Measurements from ENCODE around the gene WDR82.

WDR82 gene

DNA sequence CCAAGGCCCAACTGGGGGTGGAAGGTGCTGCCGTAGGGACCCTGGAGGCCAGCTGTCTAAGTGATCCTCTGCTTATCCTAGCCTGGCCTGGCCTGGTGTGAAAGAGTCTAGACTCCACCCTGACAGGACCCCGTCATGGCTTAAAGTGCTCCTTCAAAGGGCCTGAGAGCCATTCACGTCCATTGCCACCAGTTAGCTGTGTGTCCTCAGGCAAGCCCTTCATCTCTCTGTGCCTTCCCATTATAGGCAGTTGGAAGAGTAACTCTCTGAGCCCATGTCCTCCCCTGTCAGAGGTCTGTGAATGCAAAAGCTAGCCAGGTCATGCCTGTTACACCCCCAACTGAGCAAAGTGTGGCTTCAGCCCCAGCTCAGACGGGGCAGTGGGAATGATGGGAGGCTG, 28.5 kb upstream of the WDR82 start:
- DNase-seq, result no peak

DNA sequence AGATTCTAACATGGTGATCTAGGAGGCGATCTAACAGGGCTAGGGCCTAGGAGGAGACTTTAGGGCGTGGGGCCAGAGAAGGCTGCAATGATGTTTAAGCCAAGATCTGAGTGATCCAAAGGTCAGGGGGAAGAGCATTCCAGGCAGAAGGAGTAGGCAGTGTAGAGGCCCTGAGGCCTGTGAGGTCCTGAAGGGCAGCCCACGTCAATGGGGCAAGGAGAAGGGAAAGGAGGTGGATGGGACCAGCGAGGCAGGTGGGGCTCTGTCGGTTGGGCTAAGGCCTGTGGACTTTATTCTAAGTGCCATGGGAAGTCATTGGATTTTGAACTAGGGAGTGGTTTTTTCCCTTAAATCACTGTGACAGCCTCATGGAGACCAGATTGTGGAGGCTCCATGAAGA, 27.5 kb upstream of the WDR82 start:
- no peak for DNase-seq

DNA sequence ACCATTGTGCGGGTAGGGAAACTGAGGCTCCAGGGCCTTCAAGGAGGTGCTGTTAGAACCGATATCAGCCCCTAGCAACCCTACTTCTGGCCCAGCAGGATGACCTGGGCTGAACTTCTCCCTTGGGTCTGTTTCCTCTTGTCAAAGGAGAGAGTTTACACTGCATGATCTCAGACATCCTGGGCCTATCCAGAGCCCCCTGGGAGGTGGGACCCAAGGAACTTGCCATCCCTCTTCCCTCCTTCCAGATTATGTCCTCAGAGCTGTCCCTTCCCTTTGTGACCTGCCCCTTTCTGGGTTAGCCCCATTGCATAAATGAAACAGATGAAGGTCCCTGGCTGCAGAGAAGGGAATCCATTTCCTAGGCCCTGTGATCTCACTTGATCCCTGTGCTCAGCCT, 25.4 kb upstream of the WDR82 start:
- no peak for DNase-seq

DNA sequence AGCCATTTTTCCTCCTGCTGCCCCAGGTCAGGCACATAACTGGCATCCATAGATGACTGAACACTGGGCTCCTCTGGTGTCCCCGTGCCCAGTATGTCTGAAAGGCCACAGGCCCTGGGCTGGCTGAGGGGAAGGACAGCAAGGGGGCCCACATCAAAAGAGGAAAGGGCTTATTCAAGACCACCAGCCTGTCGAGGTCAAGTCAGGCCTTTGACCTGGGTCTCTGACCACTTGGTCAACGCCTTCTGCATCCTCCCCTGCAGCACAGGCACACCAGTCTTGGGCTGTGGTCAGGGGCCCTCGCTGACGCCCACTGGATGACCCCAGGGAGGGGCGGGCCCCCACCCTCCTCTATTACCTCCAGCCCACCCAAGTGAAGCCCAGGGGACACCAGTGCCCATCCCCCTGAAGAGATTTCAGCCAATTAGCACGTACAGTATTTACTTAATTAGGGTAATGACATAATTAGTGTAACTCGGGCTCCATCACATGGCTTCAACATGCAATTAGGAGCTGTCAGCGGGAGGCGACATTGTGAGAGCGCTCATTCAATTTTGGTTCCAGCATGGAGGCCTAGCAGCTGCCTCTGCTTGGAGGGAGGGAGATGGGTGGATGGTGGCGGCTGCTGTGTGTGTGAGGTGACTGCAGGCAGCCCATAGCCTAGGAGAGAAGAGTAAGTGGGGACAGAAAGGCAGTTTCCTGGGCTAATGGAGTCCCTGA, 24.1 kb upstream of the WDR82 start:
- DNase-seq, result no peak

DNA sequence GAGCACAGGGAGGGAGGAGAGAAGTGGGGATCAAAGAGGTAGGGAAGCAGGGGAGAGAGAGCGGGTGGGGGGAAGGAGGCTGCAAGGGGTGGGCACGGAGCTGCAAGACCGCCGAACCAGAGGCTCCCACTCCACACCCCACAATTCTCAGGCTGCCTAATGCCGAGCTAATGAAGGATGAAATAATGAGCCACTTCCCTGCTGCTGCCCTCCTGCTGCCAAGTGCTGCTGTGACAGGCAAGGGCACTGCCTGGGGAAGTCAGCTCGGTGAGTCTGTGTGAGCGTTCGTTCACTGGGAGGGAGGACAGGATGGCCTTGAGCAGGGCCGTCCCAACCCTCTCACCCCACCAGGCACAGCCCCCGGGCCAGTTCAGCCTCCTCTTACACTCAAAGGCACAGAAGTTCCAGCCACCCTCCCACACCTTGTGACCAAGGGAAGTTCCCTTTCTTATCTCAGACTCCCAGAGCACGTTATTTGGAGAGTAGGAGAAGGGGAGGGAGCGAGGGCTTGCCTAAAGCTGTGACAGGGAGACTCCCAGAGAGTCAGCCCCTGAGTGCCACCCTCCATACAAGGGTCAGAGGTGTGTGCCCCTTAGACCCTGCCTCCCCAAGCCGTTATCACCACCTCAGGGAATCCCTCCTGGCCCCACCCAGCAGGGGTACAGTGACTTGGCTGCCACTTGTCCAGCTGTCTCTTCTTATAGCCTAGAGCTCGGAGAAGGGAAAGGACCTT, 21.6 kb upstream of the WDR82 start:
- DNase-seq, result peak; percentile 37

DNA sequence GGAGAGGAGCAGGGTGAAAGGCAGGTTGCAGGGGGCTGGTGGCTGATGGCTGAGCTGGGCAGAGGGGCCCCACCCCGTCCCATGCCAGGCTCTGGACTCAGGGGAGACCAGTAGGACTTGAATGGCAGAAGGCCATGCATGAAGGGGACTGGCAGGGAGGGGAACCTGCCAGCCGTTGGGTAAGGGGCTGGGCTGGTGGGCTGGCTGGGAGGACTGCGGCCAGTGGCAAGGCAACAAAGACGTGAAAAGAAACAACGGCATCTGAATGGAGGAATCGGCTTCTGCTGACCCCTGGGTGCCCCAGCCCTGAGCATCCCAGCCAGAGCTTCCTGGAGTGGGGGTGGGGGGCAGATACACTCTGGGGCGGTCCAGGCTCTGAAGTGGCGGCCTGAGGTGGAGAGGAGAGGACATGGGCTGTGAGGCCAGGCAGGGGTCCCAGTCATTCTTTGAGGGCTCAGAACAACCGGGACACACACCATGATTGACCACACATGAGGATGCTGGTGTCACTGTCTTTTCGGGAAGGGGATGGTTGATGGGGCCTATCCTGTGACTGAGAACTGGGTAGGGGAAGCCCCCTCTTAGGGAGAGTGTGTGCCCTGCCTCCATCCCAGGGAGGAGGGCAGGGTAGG, 20.9 kb upstream of the WDR82 start:
- DNase-seq, result no peak

DNA sequence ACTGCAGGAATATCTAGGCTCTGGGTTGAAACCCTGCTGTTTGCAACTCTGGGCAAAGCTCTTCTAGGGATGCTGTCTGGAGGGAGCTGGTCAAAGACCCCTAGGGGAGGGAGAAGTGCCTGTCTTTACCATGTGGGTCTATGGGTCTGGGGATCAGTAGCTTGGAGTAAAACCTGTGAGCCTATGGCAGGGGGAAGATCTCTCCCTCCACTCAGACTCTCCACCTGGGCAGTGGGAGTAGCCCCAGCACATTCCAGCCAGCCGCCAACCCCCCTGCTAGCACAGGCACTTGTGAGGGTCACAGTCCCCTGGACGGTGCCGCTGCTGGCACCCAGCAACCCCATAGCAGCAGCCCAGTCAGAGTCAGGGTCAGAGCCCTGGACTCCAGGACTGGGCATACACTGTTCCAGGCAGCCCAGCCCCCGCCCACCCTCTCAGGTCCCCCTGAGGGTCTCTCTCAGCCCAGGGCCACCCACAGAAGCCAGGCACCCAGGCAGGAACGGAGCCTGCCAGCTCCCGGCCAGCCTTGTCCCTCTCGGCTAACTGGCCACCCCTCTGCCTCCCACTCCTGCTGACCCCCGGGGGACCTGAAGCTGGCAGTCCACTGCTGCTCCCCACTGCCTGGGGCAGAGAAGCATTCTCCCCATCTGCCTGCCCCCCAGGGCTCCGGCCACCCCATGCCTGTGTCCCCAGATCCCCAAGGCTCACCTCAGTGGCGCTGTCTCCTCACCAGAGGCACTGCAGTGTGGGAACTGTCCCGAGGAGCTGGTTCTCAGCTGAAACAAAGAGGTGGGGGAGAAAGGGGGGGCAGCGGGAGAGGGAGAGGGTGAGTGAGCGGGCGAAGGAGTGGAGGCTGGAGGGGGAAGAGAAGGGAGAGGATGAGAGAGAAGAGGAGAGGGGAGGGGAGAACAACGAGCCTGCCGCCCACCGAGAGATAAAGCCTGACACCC, 20.0 kb upstream of the WDR82 start:
- no peak for DNase-seq

DNA sequence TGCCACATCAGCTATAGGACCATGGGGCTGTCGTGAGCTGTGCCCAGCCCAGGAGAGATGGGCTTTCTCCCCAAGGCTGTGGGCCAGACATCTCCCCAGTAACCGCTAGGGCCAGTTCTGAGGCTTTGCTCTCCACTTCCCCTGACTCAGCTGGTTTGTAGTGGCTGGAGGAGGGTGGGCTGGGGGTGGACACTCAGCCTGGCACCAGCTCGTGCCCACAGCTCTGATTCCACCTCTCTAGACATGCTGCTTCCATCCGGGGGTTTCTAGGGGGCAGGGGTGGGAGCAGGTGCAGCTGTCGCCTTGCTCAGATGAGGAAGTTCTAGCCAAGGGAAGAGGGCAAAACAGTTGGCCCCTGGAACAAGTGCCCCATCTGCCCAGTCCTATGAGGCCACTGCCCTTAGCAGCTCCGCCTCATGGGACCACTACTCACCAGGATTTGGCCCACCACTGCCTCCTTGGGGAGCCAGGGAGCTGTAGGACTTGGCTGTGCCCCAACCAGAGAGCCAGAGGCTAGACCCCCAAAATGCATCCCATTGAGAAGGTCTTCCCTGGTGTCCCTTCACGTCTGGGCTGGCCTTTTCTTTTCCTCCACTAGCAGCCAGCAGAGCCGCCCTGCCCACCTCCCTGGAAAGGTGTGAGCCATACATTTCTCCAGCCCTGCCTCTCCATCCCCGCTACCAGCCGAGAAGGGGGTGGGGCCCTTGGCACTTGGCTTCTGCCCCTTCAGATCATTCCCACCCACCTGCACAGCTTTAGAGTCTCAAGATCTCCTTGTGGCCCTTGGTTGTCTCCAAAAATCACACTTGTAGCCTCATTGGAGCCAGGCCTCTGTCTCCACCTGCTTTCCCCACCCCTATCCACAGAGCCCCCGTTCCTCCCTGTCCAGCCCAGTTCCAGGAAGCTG, 19.0 kb upstream of the WDR82 start:
- no peak for DNase-seq

DNA sequence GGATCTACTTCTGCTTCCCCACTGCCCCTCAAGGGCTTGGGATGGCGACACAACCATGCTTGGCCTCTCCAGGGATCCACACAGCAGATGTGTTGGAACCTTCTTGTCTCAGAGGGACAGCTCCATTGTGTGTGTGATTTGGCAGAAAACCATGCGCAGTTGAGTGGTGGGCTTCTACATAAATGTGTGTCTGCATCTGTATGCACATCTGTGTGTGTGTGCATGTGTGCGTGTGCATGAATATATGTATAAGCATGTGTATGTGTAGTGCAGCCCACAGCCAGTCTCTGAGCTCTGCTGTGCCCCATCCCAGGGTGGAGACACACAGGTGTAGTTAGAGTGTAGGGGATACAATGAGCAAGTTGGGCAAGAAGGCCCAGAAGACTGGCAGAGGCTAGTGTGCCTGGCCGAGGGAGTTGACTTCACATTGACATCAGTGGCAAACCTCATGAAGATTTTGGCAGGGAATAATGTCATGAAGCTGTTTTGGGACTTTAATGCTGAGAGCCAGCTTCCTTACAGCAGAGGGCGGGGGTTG, 17.3 kb upstream of the WDR82 start:
- DNase-seq, result no peak

DNA sequence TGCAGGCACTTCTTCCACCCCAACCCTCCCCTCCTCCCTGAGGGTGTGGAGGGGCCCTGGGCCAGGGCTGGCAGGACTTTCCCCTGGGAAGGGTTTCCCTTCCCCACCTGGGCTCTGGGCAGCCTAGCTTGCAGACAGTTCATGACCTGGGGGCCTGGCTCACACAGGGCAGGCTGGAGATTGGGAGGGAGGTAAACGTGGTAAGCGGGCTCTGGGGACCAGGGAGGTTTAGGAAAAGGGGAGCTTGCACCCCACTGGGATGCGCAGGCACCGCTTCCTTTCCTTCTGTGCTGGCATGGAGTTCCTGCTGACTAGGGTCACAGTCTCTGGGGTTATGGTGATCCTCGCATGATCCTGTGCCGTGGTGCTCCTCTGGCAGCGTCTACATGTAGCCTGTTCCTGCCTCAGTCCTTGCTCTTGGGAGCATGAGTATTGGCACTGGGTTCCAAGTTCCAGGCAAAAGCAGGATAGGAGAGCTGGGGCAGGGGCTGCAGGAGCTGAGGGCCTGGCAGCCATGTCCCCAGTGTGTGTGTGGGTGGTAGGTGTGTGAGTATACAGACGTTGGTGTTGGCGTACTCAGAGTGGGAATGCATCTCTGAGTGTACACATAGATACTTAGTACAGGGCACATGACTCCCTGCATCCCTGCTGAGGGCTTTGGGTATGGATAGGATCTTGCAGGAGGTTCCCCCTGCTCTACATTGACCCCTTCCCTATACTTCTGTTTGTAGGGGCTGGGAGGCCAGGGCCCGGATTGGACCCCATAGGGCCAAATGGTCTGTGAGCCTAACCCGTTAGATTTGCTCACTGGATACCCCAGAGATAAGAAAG, 16.1 kb upstream of the WDR82 start:
- DNase-seq, result no peak

DNA sequence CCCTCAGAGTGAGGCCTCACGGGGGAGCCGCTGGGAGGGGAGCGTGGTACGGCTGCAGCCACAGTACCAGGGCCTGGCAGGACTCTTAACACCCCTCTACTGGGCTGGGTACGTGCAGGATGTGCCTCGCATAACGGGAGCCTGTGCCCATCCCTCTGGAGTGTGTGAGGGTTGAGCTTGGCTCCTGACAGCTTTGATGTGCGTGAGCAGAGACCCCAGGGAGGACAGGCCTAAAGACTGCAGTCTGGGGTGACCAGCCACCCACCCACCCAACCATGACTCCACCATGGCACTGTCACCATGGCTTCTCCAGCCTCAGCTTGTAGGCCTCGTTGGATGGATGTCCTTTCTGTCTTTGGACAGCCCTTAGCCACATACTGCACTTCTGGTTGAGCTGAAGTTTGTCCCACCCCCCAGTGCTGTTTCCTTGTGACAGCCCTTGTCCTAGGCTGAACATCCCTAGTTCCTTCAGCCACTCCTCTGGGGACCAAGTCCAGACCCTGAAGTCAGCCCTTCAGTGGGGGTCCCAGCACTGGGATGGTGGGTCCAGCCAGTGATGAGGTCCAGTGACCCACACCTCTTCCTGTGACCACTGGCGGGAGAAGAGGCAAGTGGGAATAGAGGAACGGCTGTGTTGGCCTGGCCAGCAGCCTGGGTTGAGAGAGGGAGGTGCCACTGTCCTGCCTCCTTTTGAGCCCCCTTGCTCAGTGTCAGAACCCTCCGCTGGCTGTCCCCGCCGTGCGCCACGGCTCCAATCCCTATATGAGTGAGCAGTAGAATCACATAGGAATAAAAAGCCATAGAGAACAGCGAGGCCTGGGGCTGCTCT, 15.3 kb upstream of the WDR82 start:
- no peak for DNase-seq

DNA sequence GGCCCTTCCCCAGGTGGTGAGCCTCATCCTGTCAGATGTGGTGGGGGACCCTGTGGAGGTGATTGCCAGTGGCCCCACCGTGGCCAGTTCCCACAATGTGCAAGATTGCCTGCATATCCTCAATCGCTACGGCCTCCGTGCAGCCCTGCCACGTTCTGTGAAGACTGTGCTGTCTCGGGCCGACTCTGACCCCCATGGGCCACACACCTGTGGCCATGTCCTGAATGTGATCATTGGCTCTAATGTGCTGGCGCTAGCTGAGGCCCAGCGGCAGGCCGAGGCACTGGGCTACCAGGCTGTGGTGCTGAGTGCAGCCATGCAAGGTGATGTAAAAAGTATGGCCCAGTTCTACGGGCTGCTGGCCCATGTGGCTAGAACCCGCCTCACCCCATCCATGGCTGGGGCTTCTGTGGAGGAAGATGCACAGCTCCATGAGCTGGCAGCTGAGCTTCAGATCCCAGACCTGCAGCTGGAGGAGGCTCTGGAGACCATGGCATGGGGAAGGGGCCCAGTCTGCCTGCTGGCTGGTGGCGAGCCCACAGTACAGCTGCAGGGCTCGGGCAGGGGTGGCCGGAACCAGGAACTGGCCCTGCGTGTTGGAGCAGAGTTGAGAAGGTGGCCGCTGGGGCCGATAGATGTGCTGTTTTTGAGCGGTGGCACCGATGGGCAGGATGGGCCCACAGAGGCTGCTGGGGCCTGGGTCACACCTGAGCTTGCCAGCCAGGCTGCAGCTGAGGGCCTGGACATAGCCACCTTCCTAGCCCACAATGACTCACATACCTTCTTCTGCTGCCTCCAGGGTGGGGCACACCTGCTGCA, 14.0 kb upstream of the WDR82 start:
- DNase-seq, result no peak

DNA sequence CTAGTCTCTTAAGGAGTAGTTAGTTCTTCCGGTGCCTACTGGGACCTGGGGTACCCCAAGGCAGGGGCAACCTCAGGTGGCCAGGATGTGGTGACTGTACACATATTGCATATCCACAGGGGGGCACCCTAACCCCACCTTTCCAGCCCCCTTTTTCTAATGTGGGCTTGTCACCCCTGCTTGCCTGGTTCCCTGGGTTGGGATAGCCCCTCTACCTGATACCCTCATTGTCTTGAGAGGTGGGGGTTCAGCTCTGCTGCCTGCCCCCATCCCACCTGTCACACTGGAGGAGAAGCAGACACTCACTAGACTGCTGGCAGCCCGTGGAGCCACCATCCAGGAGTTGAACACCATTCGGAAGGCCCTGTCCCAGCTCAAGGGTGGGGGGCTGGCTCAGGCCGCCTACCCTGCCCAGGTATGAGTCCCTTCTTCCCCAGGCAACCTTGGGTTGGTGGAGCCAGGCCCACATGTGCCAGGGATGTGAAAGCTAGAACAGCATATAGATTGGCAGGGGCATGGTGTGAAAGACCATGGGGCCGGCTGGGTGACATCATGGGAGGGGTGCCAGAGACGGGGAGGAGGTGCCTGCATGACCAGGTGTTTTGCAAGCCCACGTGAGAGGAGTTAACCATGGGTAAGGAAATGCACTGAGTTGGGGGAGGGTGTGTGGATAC, 13.2 kb upstream of the WDR82 start:
- no peak for DNase-seq

DNA sequence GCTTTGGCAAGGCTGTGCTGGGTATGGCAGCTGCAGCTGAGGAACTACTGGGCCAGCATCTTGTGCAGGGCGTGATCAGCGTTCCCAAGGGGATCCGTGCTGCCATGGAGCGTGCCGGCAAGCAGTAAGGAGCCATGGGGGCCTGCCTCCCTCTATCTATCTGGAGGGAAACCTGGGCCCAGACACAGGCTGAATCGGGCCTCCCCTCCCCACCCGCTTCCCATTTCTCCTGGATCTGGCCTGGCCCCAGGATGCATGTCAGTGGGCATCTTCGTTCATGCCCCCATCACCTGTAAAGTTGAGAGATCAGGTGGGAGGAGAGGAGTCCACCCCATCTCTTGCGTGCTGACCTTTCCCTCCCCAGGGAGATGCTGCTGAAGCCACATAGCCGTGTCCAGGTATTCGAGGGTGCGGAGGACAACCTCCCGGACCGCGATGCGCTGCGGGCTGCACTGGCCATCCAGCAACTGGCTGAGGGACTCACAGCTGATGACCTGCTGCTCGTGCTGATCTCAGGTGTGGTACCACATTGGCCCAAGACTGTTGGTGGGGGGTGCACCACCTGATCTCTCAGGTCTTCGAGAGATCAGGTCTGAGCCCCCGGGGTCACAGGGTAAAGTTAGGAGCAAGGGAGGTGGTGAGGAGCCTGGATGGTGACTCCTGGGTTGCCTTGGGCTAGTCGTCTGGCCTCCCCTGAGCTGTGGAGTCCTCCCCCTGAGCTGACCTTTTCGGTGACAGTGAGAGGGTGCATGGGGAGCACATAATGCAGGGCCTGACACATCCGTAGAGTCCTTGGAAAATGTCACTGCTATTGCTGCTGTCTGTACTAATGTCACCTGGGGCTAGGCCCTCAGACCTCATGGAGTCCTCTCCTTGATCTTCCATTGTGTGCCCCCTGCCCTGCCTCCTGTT, 12.4 kb upstream of the WDR82 start:
- DNase-seq, result no peak

DNA sequence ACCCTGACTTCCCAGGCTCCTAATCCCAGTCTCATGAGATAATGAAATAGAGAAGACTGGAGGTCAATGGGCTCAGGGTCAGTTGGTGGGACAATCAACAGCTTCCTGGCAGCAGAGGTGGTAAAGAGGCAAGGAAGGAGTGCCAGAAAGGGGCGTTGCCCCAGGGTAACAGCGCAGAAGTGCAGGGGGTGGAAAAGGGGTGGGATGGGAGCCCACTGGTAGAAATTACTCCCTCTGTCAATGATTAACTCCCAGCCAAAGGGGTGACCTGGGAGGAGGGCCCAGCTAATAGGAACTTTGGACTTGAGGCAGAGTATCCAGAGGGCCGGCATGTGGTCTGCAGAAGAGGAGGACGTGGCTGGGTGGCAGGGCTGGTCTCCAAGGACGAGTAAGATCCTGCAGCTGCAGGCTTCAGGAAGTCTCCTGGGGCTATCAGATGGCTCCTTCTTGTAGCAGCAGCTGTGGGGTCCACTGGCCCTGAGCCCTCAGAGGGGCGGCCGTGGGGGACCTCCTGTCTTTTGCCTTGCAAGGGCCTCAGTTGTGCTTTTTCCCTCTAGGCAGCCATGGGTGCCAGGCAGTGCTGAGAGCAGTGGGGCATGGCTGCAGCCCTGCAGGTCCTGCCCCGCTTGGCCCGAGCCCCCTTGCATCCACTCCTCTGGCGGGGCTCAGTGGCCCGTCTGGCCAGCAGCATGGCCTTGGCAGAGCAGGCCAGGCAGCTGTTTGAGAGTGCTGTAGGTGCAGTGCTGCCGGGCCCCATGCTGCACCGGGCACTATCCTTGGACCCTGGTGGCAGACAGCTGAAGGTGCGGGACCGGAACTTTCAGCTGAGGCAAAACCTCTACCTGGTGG, 11.5 kb upstream of the WDR82 start:
- DNase-seq, result no peak

DNA sequence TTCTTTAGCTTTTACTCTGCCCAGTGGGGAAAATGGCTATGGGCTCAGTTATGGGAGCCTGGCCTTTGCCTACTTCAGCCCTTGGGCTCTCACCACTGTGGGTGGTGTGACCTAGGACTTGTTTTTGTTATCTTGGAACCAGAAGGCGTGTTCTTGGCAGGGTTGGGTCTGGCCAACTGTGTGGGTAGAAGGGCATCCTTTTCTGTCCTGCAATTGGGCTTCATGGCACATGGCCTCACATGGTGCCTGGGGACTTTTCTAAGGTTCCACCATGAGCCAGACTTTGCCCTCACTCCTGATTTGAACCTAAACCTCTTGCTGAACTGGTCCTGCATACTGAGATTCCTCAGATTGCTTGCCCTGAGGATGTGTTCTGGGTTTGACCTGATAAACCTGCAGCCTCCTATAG, 10.9 kb upstream of the WDR82 start:
- DNase-seq, result no peak

Data from NCI-H1092 (cell line).